RWPE1 (cell line): Measurements from ENCODE around the gene PTPRQ.
"Not testable (repeated sequence)": the region's sequence is repeated elsewhere in the genome, so short reads cannot be mapped to it uniquely, and the experiment has no call there.

Experiments used
- CTCF ChIA-PET: fragments of 350-600 bp; sonication (Branson Sonifier 250); formaldehyde crosslinking; extraction: SDS; loops from one replicate; lab custom pipeline; 2021; lab: Yijun Ruan, JAX
- POLR2A ChIA-PET: fragments of 400-600 bp; formaldehyde crosslinking; extraction: SDS; loops from one replicate; lab custom pipeline; 2020; ENCODE audit warnings: antibody characterized with exemption; ENCODE audit not compliant: low non-redundant PET; lab: Yijun Ruan, JAX
- DNase-seq: peaks from one replicate; pipeline ENCODE4 v3.0.0; 2012; ENCODE audit warnings: low spot score
- H3K27ac ChIP-seq: fragments of 450-650 bp; 2 replicates; pipeline ENCODE4 v1.5.1; 2017
- CTCF ChIP-seq: fragments of 450-650 bp; conservative IDR thresholded peaks from 2 replicates; pipeline ENCODE4 v1.5.1; 2017; ENCODE audit warnings: low read depth, mild to moderate bottlenecking

PTPRQ gene

DNA sequence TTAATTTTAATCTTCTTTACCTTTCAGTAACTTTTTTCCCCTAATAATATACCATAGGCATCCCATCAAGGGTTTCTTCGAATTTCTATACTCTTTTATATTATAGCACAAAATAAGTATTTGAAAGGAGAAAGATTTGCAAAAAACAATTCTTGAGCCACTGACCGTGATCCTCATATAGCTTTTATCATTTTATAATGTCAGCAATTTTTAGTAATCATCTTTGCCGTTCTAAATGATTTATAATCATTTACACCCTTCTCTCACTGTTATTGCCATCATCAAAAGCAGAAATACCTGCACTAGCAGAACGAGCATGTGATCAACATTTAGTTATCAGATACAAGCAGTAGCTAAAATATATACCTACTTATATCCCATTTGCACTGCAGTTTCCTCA, 16.9 kb downstream of the PTPRQ start:
- H3K27ac ChIP-seq = no peak overlapping the region
- no peak for DNase-seq
- TF ChIP-seq CTCF = no peak
- POLR2A ChIA-PET = no interaction called here
- CTCF ChIA-PET = no interaction called here

DNA sequence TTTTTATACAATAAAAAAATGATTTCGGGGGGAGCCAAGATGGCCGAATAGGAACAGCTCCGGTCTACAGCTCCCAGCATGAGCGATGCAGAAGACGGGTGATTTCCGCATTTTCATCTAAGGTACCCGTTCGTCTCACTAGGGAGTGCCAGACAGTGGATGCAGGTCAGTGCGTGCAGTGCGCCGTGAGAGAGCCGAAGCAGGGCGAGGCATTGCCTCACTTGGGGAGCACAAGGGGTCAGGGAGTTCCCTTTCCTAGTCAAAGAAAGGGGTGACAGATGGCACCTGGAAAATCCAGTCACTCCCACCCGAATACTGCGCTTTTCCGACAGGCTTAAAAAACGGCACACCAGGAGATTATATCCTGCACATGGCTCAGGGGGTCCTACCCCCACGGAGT, 17.8 kb downstream of the PTPRQ start:
- CTCF ChIA-PET = interaction anchor here (0.6 kb wide), 1 partner anchor 648 kb away, joined by 3 read pairs; no protein-coding TSS in a partner anchor
- POLR2A ChIA-PET, H3K27ac ChIP-seq, DNase-seq: not testable (repeated sequence)

DNA sequence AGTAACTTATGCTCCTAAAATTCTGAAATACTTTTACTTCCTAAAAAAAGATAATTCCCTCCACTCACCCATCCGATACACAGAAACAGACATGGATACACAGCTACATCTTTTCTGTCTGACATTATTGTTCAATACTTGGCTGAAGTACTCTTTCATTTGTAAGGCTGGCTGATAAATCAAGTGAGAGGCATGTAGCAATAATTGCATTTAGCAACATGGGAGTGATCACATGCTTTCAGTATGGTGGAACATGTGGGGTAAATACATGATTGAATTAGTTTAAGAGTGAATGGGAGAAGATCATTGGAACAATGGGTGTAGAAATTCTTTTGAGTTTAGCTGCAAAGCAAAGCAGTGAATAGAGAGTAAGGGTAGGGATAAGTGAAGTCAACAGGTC, 25.6 kb downstream of the PTPRQ start:
- DNase-seq = no peak
- H3K27ac ChIP-seq = no peak overlapping the region
- ChIA-PET POLR2A (no interaction called here), CTCF (no interaction called here)
- no peak for TF ChIP-seq CTCF

- CTCF ChIA-PET = no interaction called here
- DNase-seq = no peak
- no peak overlapping the region for H3K27ac ChIP-seq
- POLR2A ChIA-PET = no interaction called here
- TF ChIP-seq CTCF = no peak
Measured at GRCh38 chr12:80470403-80470802, 26.4 kb downstream of the PTPRQ start.

DNA sequence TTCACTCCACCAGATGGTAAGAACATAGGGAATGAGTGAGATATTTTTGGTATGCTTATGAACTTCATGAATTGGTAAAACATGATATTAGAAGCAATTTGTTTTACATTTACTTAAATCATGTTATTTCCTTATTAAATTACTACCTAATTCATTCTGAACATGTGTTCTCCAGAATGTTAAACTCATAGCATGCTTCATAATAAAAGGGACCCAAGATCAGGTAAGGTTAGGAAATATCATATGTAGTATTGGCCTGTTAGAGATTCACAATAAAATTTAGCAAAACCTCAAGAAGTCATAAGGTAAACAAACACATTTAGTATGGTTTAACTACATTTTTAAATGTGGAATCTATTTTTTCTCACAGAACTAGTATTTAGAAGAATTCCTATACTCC, 28.2 kb downstream of the PTPRQ start:
- no peak for DNase-seq
- no peak overlapping the region for H3K27ac ChIP-seq
- TF ChIP-seq CTCF = no peak
- ChIA-PET CTCF (interaction anchor here (0.8 to 2.3 kb wide), 2 partner anchors 12 to 126 kb away, joined by 3 to 12 read pairs; no protein-coding TSS in a partner anchor), POLR2A (no interaction called here)

GRCh38 chr12:80472911-80473500, 29.0 kb downstream of the PTPRQ start:
- peak; percentile 59 for TF ChIP-seq CTCF
- CTCF ChIA-PET = interaction anchor here (0.8 to 2.3 kb wide), 5 partner anchors 12 to 129 kb away, joined by 3 to 12 read pairs (median 3); no protein-coding TSS in a partner anchor
- H3K27ac ChIP-seq = no peak overlapping the region
- POLR2A ChIA-PET = no interaction called here
- peak; percentile 24 for DNase-seq

- POLR2A ChIA-PET, H3K27ac ChIP-seq, DNase-seq, CTCF ChIA-PET: not testable (repeated sequence)
Measured at GRCh38 chr12:80477521-80478145, 33.6 kb downstream of the PTPRQ start.
